ENCODE results near the gene SFI1. TPM values are rescaled to one million over a fixed set of nuclear protein-coding genes. Genes with fewer than 3 reads are reported as not detected.

SFI1 gene
- polyA plus RNA-seq, 1 donor (not counting 4 experiments of a cell fraction or from before 2014, with no cell fraction given) = 10.7 TPM

- Histone ChIP-seq H3K9me1 (ENCODE audit: control insufficient read depth, extremely low read depth, insufficient read depth, low read length) (no peaks in the 10 kb centered on the region), H3K9me3 (ENCODE audit: control insufficient read depth, low read depth, low read length) (no peaks in the 10 kb centered on the region), H2AFZ (ENCODE audit: control insufficient read depth, low read length) (no peak overlapping the region), H3K4me1 (ENCODE audit: control insufficient read depth, extremely low read depth, insufficient read depth, low read length) (no peaks in the 10 kb centered on the region), H3K9ac (ENCODE audit: control insufficient read depth, extremely low read depth, insufficient read depth, low read length) (no peak overlapping the region), H3K79me2 (ENCODE audit: control insufficient read depth, insufficient read depth, low read length) (no peaks in the 10 kb centered on the region), H3K4me3 (ENCODE audit: control insufficient read depth in 2 of 3, extremely low read depth in 1 of 3, insufficient read depth in 2 of 3, low read depth in 1 of 3, low read length in 3 of 3) (no peak overlapping the region), H3K27ac (ENCODE audit: control insufficient read depth, insufficient read depth, low read length) (no peak overlapping the region), H3K4me2 (ENCODE audit: control insufficient read depth, extremely low read depth, insufficient read depth, low read depth, low read length) (no peak overlapping the region), H3K27me3 (ENCODE audit: control insufficient read depth, extremely low read depth, insufficient read depth, low read length) (no peaks in the 10 kb centered on the region), H4K20me1 (ENCODE audit: control insufficient read depth, extremely low read depth, insufficient read depth, low read length) (no peaks in the 10 kb centered on the region), H3K36me3 (ENCODE audit: control insufficient read depth in 2 of 2, extremely low read depth in 1 of 2, insufficient read depth in 2 of 2, low read length in 2 of 2) (peaks cover 14 to 29% of the 10 kb centered on the region in 2 experiments)
- no peak for TF ChIP-seq EZH2 (IDR thresholded peaks at IDR 0.05; ENCODE audit: low read length)
- TF ChIP-seq CTCF (optimal IDR thresholded peaks at IDR 0.05 in 1 of 3, IDR thresholded peaks at IDR 0.05 in 1 of 3, conservative IDR thresholded peaks at IDR 0.05 in 1 of 3; ENCODE audit: extremely low read depth in 1 of 3, insufficient read depth in 2 of 3, low read length in 3 of 3) = no peak
- dilution Hi-C loops (cut with MboI; ENCODE audit: extremely low pct_ligation_motif_present, low sequenced_read_pairs) = no loop called here
- no peak for FAIRE-seq
- no peak for DNase-seq (ENCODE audit: low read depth, low spot score)
Observed at GRCh38 chr22:31447337-31447736, 49.0 kb upstream of the SFI1 start.

- Histone ChIP-seq H3K36me3 (ENCODE audit: control insufficient read depth in 2 of 2, extremely low read depth in 1 of 2, insufficient read depth in 2 of 2, low read length in 2 of 2) (peaks cover 14 to 31% of the 10 kb centered on the region in 2 experiments), H3K27ac (ENCODE audit: control insufficient read depth, insufficient read depth, low read length) (no peak overlapping the region), H3K4me2 (ENCODE audit: control insufficient read depth, extremely low read depth, insufficient read depth, low read depth, low read length) (no peak overlapping the region), H3K27me3 (ENCODE audit: control insufficient read depth, extremely low read depth, insufficient read depth, low read length) (no peaks in the 10 kb centered on the region), H3K4me1 (ENCODE audit: control insufficient read depth, extremely low read depth, insufficient read depth, low read length) (no peaks in the 10 kb centered on the region), H3K9me3 (ENCODE audit: control insufficient read depth, low read depth, low read length) (no peaks in the 10 kb centered on the region), H3K9me1 (ENCODE audit: control insufficient read depth, extremely low read depth, insufficient read depth, low read length) (no peaks in the 10 kb centered on the region), H3K79me2 (ENCODE audit: control insufficient read depth, insufficient read depth, low read length) (no peaks in the 10 kb centered on the region), H2AFZ (ENCODE audit: control insufficient read depth, low read length) (no peak overlapping the region), H3K9ac (ENCODE audit: control insufficient read depth, extremely low read depth, insufficient read depth, low read length) (no peak overlapping the region), H4K20me1 (ENCODE audit: control insufficient read depth, extremely low read depth, insufficient read depth, low read length) (no peaks in the 10 kb centered on the region), H3K4me3 (ENCODE audit: control insufficient read depth in 2 of 3, extremely low read depth in 1 of 3, insufficient read depth in 2 of 3, low read depth in 1 of 3, low read length in 3 of 3) (no peak overlapping the region)
- DNase-seq (ENCODE audit: low read depth, low spot score) = no peak
- dilution Hi-C loops (cut with MboI; ENCODE audit: extremely low pct_ligation_motif_present, low sequenced_read_pairs) = no loop called here
- FAIRE-seq = no peak
- no peak for TF ChIP-seq EZH2 (IDR thresholded peaks at IDR 0.05; ENCODE audit: low read length)
- TF ChIP-seq CTCF (optimal IDR thresholded peaks at IDR 0.05 in 1 of 3, IDR thresholded peaks at IDR 0.05 in 1 of 3, conservative IDR thresholded peaks at IDR 0.05 in 1 of 3; ENCODE audit: extremely low read depth in 1 of 3, insufficient read depth in 2 of 3, low read length in 3 of 3) = no peak
Observed at GRCh38 chr22:31448382-31448781, 48.0 kb upstream of the SFI1 start.
